CD14-positive monocyte (primary cell): Measurements from ENCODE around the gene TACR1. TPM values are rescaled to one million over a fixed set of nuclear protein-coding genes. Genes with fewer than 3 reads are reported as not detected.
"Not testable (repeated sequence)": the region's sequence is repeated elsewhere in the genome, so short reads cannot be mapped to it uniquely, and the experiment has no call there.

Source experiments
- DNase-seq, 3 donors: peaks; one replicate each; pipeline ENCODE4 v3.0.0-alpha.2; 2011 to 2022
- H2AFZ ChIP-seq: 2 replicates; pipeline ENCODE4 v1.6.0; 2012; ENCODE audit warnings: mild to moderate bottlenecking, low read depth, low read length, inconsistent platforms; ENCODE audit not compliant: insufficient read depth, poor library complexity, severe bottlenecking
- H3K27ac ChIP-seq, 2 donors: 1 replicate in 1 of 2; 2 replicates in 1 of 2; pipeline ENCODE4 v1.5.1; 2012 to 2013; ENCODE audit warnings: low read length in 2 of 2, control low read depth in 1 of 2, inconsistent platforms in 1 of 2, low read depth in 1 of 2, mild to moderate bottlenecking in 1 of 2
- H3K27me3 ChIP-seq, 2 donors: one replicate each; pipeline versions ENCODE4 v1.6.0 to v1.6.1; 2011 to 2013; ENCODE audit warnings: low read length in 2 of 2; ENCODE audit not compliant: control insufficient read depth in 2 of 2, insufficient read depth in 2 of 2
- H3K36me3 ChIP-seq, 2 donors: replicated peaks in 1 of 2; 1 replicate in 1 of 2; 2 replicates in 1 of 2; pipeline versions ENCODE4 v1.5.1 to v1.6.1; 2012 to 2013; ENCODE audit warnings: low read length in 2 of 2, control low read depth in 1 of 2, inconsistent platforms in 1 of 2, mild to moderate bottlenecking in 1 of 2; ENCODE audit not compliant: insufficient read depth in 2 of 2, control insufficient read depth in 1 of 2
- H3K4me1 ChIP-seq, 2 donors: 1 replicate in 1 of 2; 2 replicates in 1 of 2; pipeline versions ENCODE4 v1.5.1 to v1.6.1; 2012 to 2013; ENCODE audit warnings: low read length in 2 of 2, control low read depth in 1 of 2, inconsistent platforms in 1 of 2, mild to moderate bottlenecking in 1 of 2, moderate library complexity in 1 of 2; ENCODE audit not compliant: insufficient read depth in 2 of 2, control insufficient read depth in 1 of 2
- H3K4me2 ChIP-seq: replicated peaks from 2 replicates; pipeline ENCODE3; 2012; ENCODE audit warnings: low read length, moderate library complexity, mild to moderate bottlenecking; ENCODE audit not compliant: poor library complexity, severe bottlenecking; ENCODE audit errors: extremely low read depth
- H3K4me3 ChIP-seq, 3 experiments: fragments of 200-600 bp in 1 of 3; sonication (generic) in 1 of 3; replicated peaks in 1 of 3; 1 replicate in 2 of 3; 2 replicates in 1 of 3; pipeline ENCODE4 v1.5.1; 2011 to 2013; ENCODE audit warnings: low read length in 3 of 3, mild to moderate bottlenecking in 3 of 3, control low read depth in 2 of 3, low read depth in 2 of 3, inconsistent platforms in 1 of 3, moderate library complexity in 1 of 3
- H3K79me2 ChIP-seq: 2 replicates; pipeline ENCODE4 v1.6.0; 2012; ENCODE audit warnings: mild to moderate bottlenecking, control low read depth, inconsistent platforms, low read length, moderate library complexity; ENCODE audit not compliant: insufficient read depth
- H3K9ac ChIP-seq: 2 replicates; pipeline ENCODE4 v1.6.0; 2017; ENCODE audit warnings: low read length, mild to moderate bottlenecking; ENCODE audit not compliant: insufficient read depth, poor library complexity, severe bottlenecking
- H3K9me3 ChIP-seq, 2 donors: replicated peaks in 1 of 2; 1 replicate in 1 of 2; 2 replicates in 1 of 2; pipeline versions ENCODE4 v1.5.1 to v1.6.1; 2012 to 2013; ENCODE audit warnings: low read length in 2 of 2, control low read depth in 1 of 2; ENCODE audit not compliant: control insufficient read depth in 1 of 2, insufficient read depth in 1 of 2
- H4K20me1 ChIP-seq: 2 replicates; pipeline ENCODE4 v1.6.0; 2012; ENCODE audit warnings: mild to moderate bottlenecking, low read length, control low read depth, moderate library complexity; ENCODE audit not compliant: insufficient read depth
- H3K27ac Mint-ChIP-seq, 7 donors: one replicate each; pipeline ENCODE4 v1.8.0; 2020; ENCODE audit warnings: mild to moderate bottlenecking in 7 of 7, mixed read lengths in 7 of 7, moderate library complexity in 6 of 7, inconsistent platforms in 2 of 7
- H3K27me3 Mint-ChIP-seq, 3 donors: one replicate each; pipeline ENCODE4 v1.8.0; 2021 to 2022; ENCODE audit warnings: low read depth in 3 of 3, mild to moderate bottlenecking in 3 of 3, mixed read lengths in 3 of 3, moderate library complexity in 3 of 3, inconsistent platforms in 1 of 3
- H3K36me3 Mint-ChIP-seq, 2 donors: one replicate each; pipeline ENCODE4 v1.8.0; 2020; ENCODE audit warnings: mixed read lengths in 2 of 2, inconsistent platforms in 1 of 2, mild to moderate bottlenecking in 1 of 2
- H3K4me1 Mint-ChIP-seq: one replicate; pipeline ENCODE4 v1.8.0; 2020; ENCODE audit warnings: mild to moderate bottlenecking, mixed read lengths
- H3K4me3 Mint-ChIP-seq, 2 donors: one replicate each; pipeline ENCODE4 v1.8.0; 2020; ENCODE audit warnings: mild to moderate bottlenecking in 2 of 2, mixed read lengths in 2 of 2, moderate library complexity in 1 of 2
- H3K9me3 Mint-ChIP-seq, 7 donors: one replicate each; pipeline ENCODE4 v1.8.0; 2020 to 2022; ENCODE audit warnings: mixed read lengths in 7 of 7, mild to moderate bottlenecking in 6 of 7, moderate library complexity in 6 of 7, inconsistent platforms in 2 of 7
- CTCF ChIP-seq: fragments of 200-600 bp; IDR thresholded peaks from one replicate; pipeline ENCODE4 v1.8.0; 2022; ENCODE audit warnings: antibody characterized with exemption, mild to moderate bottlenecking
- WGBS: methylation state at CpG from one replicate; pipeline ENCODE4 v1.1.5; 2013; ENCODE audit warnings: missing lambda C conversion rate; ENCODE audit not compliant: insufficient coverage; 5-methylcytosine and 5-hydroxymethylcytosine counted together
- intact Hi-C, 2 donors: fragments of 100-400 bp; cut with micrococcal nuclease; formaldehyde crosslinking; loops; one replicate each; pipeline versions ENCODE4 v1.15.0 to v1.15.1; 2023
- polyA plus RNA-seq, 3 donors: library from polyadenylated mRNA; depleted of rRNA in 1 of 3; unstranded in 2 of 3; stranded (reverse) in 1 of 3; fragments of 300-500 nt in 2 of 3; fragments of >200 nt in 1 of 3; fragmentation: Illumina TruSeq in 2 of 3; gene quantifications; 1 replicate in 2 of 3; 2 replicates in 1 of 3; pipeline ENCODE4 v1.2.3, GENCODE V29; 2012 to 2021

Gene TACR1
- polyA plus RNA-seq, 3 donors = not detected

GRCh38 chr2:75058427-75058826 lies 140.9 kb downstream of the TACR1 start:
- H3K36me3 ChIP-seq = no peaks in the 10 kb centered on the region
- no peak overlapping the region for H2AFZ ChIP-seq
- no peaks in the 10 kb centered on the region for H3K4me1 Mint-ChIP-seq
- DNase-seq = no peak
- 100% methylated on average over 1 of the region's 1 CpG for WGBS
- no peak overlapping the region for H3K4me2 ChIP-seq
- intact Hi-C loops = no loop called here
- no peaks in the 10 kb centered on the region for H3K9me3 ChIP-seq
- peaks cover 1 to 3% (median 2%) of the 10 kb centered on the region in 3 donors for H3K27me3 Mint-ChIP-seq
- no peak overlapping the region for H3K27ac ChIP-seq
- no peak overlapping the region for H3K9ac ChIP-seq
- H3K27ac Mint-ChIP-seq = no peak overlapping the region
- H3K9me3 Mint-ChIP-seq = no peaks in the 10 kb centered on the region
- no peak for TF ChIP-seq CTCF
- H3K4me3 Mint-ChIP-seq = no peak overlapping the region
- no peaks in the 10 kb centered on the region for H3K79me2 ChIP-seq
- H3K4me3 ChIP-seq = no peak overlapping the region
- H3K36me3 Mint-ChIP-seq = no peaks in the 10 kb centered on the region
- H4K20me1 ChIP-seq = no peaks in the 10 kb centered on the region
- no peaks in the 10 kb centered on the region for H3K27me3 ChIP-seq
- no peaks in the 10 kb centered on the region for H3K4me1 ChIP-seq

- H4K20me1 ChIP-seq, H3K9ac ChIP-seq, H3K27me3 ChIP-seq, H3K4me1 Mint-ChIP-seq, H3K9me3 Mint-ChIP-seq, H3K27ac Mint-ChIP-seq, H3K4me1 ChIP-seq, H3K36me3 Mint-ChIP-seq, H3K27me3 Mint-ChIP-seq, H3K4me2 ChIP-seq, H3K27ac ChIP-seq, DNase-seq, H3K36me3 ChIP-seq, intact Hi-C loops, H3K79me2 ChIP-seq, H3K4me3 ChIP-seq, H2AFZ ChIP-seq, H3K9me3 ChIP-seq, H3K4me3 Mint-ChIP-seq: not testable (repeated sequence)
- WGBS = 97% methylated on average over 4 of the region's 5 CpGs
These were observed 142.2 kb downstream of the TACR1 start for GRCh38 chr2:75057150-75057549.
